OCI-LY3 (cell line): ENCODE results near the gene ZC3H18.

ENCODE experiments used
- EZH2phosphoT487 ChIP-seq: fragments of 200-600 bp; shearing (Covaris generic); IDR thresholded peaks from 2 replicates; pipeline ENCODE4 v1.6.1; 2018; ENCODE audit warnings: antibody characterized with exemption, mixed run types, low read depth
- TF ChIP-seq, protein P1 (sequence below): fragments of 200-600, 300-600 bp; sonication (generic); IDR thresholded peaks from 2 replicates; pipeline ENCODE4 v1.5.1; 2014; ENCODE audit warnings: antibody characterized with exemption, low read length, low read depth

DNA sequence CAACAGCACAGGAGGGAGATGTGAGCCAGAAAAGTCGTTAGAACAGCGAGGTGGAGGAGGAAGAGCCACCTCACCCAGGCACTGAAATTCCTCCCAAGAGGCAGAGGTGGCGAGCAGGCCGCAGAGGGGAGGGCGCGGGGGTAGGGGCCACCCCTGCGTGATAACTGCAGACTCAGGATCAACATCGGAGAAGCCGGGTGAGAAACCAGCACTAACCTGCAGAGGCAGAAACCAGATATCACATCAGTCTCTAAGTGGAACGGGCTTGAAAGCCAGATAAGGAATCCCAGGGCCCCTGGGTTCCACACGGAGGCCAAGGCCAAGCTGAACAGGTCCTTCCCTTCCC lies 39.4 kb upstream of the ZC3H18 start:
- TF ChIP-seq, protein P1, sequence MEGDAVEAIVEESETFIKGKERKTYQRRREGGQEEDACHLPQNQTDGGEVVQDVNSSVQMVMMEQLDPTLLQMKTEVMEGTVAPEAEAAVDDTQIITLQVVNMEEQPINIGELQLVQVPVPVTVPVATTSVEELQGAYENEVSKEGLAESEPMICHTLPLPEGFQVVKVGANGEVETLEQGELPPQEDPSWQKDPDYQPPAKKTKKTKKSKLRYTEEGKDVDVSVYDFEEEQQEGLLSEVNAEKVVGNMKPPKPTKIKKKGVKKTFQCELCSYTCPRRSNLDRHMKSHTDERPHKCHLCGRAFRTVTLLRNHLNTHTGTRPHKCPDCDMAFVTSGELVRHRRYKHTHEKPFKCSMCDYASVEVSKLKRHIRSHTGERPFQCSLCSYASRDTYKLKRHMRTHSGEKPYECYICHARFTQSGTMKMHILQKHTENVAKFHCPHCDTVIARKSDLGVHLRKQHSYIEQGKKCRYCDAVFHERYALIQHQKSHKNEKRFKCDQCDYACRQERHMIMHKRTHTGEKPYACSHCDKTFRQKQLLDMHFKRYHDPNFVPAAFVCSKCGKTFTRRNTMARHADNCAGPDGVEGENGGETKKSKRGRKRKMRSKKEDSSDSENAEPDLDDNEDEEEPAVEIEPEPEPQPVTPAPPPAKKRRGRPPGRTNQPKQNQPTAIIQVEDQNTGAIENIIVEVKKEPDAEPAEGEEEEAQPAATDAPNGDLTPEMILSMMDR, result no peak
- TF ChIP-seq EZH2phosphoT487, result no peak
